ENCODE measurements around the gene KRTAP13-2.
A peak's percentile ranks its signal among the peaks of the same experiment; 100 is the strongest.

Gene KRTAP13-2, protein sequence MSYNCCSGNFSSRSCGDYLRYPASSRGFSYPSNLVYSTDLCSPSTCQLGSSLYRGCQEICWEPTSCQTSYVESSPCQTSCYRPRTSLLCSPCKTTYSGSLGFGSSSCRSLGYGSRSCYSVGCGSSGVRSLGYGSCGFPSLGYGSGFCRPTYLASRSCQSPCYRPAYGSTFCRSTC

DNA sequence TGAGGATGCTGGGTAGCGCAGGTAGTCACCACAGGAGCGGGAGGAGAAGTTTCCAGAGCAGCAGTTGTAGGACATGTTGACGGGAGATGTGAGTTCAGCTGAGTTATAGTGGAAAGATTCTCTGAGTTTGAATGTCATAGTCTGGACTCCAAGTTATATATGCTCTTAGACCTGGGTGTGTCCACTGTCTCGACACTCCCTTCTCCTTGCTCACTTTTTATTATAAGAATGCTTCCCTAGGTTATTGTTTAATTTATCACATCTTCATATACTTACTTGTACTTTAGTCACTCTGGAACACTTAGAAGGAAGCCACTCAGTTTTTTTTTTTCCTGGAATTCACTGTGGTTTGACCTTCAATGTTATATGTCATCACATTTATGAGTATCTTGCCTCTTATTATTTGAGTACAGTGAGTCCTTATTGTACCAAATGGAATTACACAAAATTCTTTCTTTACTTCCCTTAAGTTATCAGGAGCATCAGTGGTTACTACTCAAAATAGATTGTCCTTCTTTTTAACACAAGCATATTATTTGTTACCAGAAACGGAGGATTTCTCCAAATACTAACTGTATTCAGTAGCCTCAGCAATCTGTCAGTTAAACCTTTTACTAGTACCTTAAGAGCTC, at the start of gene KRTAP13-2:
Gene KRTAP13-2 (minus strand): TSS at position 133 of the 632 bp plus-strand sequence. CDS start 58 bp downstream, at position 75.
- Histone ChIP-seq H3K27ac (no peak within 1 kb of the TSS), H3K9me3 (no peaks in the 10 kb centered on the region), H3K27me3 (no peaks in the 10 kb centered on the region), H3K4me1 (no peaks in the 10 kb centered on the region), H3K4me3 (no peak within 1 kb of the TSS), H3K36me3 (no peaks in the 10 kb centered on the region)
- intact Hi-C loops (cut with DNase I; ENCODE audit: low total_unique reads), result no loop called here
- no peak for DNase-seq
- TF ChIP-seq, protein P1, sequence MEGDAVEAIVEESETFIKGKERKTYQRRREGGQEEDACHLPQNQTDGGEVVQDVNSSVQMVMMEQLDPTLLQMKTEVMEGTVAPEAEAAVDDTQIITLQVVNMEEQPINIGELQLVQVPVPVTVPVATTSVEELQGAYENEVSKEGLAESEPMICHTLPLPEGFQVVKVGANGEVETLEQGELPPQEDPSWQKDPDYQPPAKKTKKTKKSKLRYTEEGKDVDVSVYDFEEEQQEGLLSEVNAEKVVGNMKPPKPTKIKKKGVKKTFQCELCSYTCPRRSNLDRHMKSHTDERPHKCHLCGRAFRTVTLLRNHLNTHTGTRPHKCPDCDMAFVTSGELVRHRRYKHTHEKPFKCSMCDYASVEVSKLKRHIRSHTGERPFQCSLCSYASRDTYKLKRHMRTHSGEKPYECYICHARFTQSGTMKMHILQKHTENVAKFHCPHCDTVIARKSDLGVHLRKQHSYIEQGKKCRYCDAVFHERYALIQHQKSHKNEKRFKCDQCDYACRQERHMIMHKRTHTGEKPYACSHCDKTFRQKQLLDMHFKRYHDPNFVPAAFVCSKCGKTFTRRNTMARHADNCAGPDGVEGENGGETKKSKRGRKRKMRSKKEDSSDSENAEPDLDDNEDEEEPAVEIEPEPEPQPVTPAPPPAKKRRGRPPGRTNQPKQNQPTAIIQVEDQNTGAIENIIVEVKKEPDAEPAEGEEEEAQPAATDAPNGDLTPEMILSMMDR (IDR thresholded peaks at IDR 0.05), result no peak

DNA sequence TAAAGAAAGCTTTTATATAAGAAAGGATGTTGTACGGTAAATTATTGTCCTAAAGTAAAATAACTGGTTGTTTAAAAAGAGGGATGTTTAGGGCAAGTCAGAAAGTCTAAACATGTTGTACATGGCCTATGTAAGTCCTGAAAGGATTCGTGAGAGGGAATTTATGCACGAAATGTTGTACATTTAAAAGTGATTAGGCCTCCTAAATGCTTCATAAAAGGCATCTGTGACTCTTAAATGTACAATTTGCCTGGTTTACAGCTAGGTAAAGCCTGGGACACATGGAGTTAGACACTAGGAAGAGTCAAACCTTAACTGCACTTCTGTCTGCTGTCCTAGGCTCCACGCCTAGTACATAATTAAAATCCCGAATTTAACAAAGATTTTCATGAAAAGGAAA, 43.9 kb upstream of the KRTAP13-2 start:
- H3K36me3 ChIP-seq, result no peaks in the 10 kb centered on the region
- no peak for DNase-seq
- TF ChIP-seq, protein P1 (IDR thresholded peaks at IDR 0.05), result no peak
- no peaks in the 10 kb centered on the region for H3K9me3 ChIP-seq
- no peaks in the 10 kb centered on the region for H3K4me1 ChIP-seq
- no peaks in the 10 kb centered on the region for H3K27me3 ChIP-seq
- intact Hi-C loops (cut with DNase I; ENCODE audit: low total_unique reads), result no loop called here
- H3K4me3 ChIP-seq, result no peak overlapping the region
- H3K27ac ChIP-seq, result no peak overlapping the region

DNA sequence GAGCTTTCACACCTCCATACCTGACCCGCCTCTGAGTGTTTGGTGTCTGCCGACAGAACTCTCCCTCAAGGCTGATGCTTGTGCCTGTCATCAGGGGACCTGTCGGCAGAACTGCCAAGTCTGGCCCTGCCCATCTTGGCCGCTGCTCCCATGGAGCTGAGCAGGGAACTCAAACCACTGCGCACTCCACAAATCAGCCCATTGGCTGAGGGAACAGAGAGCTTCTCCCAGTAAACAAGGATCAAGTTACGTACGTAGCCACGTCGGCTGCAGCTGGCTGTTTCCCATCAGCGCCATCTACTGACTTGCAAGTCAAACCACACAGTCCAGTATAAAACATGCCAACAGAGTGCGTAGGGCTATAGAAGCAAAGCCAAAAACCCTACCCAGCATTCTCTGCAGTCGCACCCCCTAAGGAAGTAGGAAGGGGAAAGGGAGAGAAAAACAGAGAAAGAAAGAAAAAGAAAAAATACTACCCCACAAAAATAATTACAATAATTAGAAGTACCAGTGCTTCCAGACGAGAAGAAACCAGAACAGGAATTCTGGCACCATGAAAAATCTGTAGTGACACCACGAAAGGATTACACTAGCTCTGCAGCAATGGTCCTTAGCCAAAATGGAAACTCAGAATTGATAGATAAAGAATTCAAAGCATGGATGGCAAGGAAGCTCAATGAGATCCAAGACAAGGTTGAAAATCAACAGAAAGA, 36.9 kb upstream of the KRTAP13-2 start:
- intact Hi-C loops (cut with DNase I; ENCODE audit: low total_unique reads), result no loop called here
- Histone ChIP-seq H3K36me3 (no peaks in the 10 kb centered on the region), H3K4me3 (no peak overlapping the region), H3K27ac (no peak overlapping the region), H3K4me1 (no peaks in the 10 kb centered on the region), H3K9me3 (no peaks in the 10 kb centered on the region), H3K27me3 (no peaks in the 10 kb centered on the region)
- TF ChIP-seq, protein P1 (IDR thresholded peaks at IDR 0.05), result peak; percentile 28 to 38
- DNase-seq, result no peak

DNA sequence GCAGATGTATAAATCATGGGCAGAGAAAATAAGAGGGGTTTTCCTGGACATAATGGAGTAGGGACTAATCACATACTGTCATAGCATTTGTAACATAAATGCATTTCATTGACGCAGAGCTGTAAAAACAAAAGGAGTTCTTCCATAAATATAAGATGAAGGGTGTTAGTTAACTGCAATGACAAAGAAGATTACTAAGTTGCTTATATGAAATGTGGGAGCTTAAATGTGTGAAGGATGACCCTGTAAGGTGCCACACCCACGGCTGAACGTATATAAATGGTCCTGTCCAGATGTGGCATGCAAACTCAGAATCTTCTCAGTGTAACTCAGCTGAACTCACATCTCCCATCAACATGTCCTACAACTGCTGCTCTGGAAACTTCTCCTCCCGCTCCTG, 23.7 kb upstream of the KRTAP13-2 start, which contains the start of gene KRTAP13-1:
Gene KRTAP13-1 (plus strand): TSS at position 301 of the 400 bp plus-strand sequence. CDS start 56 bp downstream, at position 357.
- no peaks in the 10 kb centered on the region for H3K4me1 ChIP-seq

DNA sequence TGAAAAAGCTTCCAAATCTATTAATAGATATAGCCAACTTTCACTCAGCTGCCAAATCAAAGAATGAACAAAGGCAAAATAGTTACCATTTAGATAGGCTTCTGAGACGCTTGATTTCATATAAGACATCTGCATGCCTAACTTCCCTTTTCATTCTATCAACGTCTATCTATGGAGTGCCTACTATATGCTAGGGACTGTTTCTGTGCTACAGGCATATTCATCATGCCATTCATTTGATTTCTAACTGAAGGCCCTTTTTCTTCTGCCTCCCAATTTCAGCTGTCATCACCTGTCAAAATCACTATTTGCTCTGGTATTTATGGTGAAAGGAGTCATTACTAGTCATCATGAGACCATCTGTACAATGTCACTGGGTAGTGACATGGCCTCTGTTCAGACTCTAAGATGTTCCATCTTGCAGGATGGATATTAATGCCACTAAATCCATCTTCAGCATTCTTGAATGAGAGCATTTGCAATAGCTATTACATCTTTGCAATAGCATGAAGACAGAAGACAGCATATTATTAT, 19.5 kb upstream of the KRTAP13-2 start:
- no peaks in the 10 kb centered on the region for H3K4me1 ChIP-seq
- intact Hi-C loops (cut with DNase I; ENCODE audit: low total_unique reads), result no loop called here
- peaks cover 0 to 10% (median 0%) of the 10 kb centered on the region in 3 donors for H3K9me3 ChIP-seq
- H3K36me3 ChIP-seq, result no peaks in the 10 kb centered on the region
- TF ChIP-seq, protein P1 (IDR thresholded peaks at IDR 0.05), result no peak
- no peak overlapping the region for H3K4me3 ChIP-seq
- H3K27me3 ChIP-seq, result no peaks in the 10 kb centered on the region
- no peak overlapping the region for H3K27ac ChIP-seq
- no peak for DNase-seq

More for the DNA sequence above, 23.7 kb upstream of the KRTAP13-2 start, which contains the start of gene KRTAP13-1:
- H3K27me3 ChIP-seq, result no peaks in the 10 kb centered on the region
- TF ChIP-seq, protein P1 (IDR thresholded peaks at IDR 0.05), result no peak
- H3K36me3 ChIP-seq, result no peaks in the 10 kb centered on the region
- intact Hi-C loops (cut with DNase I; ENCODE audit: low total_unique reads), result no loop called here
- no peak within 1 kb of the TSS for H3K4me3 ChIP-seq
- peaks cover 0 to 5% (median 0%) of the 10 kb centered on the region in 3 donors for H3K9me3 ChIP-seq
- H3K27ac ChIP-seq, result no peak within 1 kb of the TSS
- no peak for DNase-seq

All from tibial artery (tissue), 4 donors.